Omental fat pad (tissue), 4 donors: ENCODE data around the gene EPAS1. TPM values are rescaled to one million over a fixed set of nuclear protein-coding genes. Genes with fewer than 3 reads are reported as not detected.

Experiments
- ATAC-seq: fragments of 150-250 bp; one replicate; pipeline ENCODE4 v1.9.1; 2016; ENCODE audit warnings: mild to moderate bottlenecking, moderate library complexity; ENCODE audit not compliant: low FRiP score
- DNase-seq: peaks from one replicate; pipeline ENCODE4 v3.0.0-alpha.2; 2019; ENCODE audit warnings: low spot score
- total RNA-seq, 4 donors: library from RNA; depleted of rRNA; stranded (reverse); fragments of >200 nt; gene quantifications; one replicate each; pipeline ENCODE4 v1.1.0, GENCODE V29; 2016
- TF ChIP-seq, protein P1 (sequence below), 3 donors: fragments of 450-650 bp; IDR thresholded peaks; one replicate each; pipeline ENCODE4 v1.5.1; 2016 to 2017; ENCODE audit warnings: antibody characterized with exemption in 3 of 3, mild to moderate bottlenecking in 3 of 3, moderate library complexity in 2 of 3

The EPAS1 gene
- total RNA-seq, 4 donors from 2014 or later = 292 to 980 (median 435) TPM

DNA sequence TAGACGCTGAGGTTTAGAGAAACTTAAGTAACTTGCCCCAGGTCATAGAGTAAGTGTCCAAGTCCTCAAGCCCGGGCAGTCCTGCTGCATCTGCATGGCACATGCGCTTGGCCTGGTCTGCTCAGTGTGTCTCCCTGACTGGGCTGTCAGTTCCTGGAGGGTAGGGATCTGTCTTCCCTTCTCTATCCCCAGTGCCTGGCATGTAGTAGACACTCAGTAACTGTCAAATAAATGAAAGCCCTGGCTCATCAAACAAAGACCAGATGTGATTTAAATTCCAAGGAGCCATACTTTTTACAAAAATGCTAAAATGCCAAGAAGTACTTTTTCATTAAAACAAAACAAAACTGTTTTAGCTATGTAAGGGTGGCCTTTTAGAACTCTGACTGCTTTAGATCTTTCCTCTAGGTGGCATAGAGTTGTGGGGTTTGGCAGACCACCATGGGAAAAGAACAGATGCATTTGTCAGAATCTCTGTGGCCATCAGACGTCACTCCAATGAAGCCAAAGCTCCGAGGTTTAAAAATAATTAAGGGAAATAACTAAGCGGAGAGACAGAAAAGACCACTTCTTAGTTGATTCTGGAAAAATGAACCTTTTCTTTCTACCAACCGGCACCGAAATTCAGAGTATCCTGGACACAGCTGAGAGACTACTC is 34.0 kb downstream of the EPAS1 start:
- TF ChIP-seq, protein P1, sequence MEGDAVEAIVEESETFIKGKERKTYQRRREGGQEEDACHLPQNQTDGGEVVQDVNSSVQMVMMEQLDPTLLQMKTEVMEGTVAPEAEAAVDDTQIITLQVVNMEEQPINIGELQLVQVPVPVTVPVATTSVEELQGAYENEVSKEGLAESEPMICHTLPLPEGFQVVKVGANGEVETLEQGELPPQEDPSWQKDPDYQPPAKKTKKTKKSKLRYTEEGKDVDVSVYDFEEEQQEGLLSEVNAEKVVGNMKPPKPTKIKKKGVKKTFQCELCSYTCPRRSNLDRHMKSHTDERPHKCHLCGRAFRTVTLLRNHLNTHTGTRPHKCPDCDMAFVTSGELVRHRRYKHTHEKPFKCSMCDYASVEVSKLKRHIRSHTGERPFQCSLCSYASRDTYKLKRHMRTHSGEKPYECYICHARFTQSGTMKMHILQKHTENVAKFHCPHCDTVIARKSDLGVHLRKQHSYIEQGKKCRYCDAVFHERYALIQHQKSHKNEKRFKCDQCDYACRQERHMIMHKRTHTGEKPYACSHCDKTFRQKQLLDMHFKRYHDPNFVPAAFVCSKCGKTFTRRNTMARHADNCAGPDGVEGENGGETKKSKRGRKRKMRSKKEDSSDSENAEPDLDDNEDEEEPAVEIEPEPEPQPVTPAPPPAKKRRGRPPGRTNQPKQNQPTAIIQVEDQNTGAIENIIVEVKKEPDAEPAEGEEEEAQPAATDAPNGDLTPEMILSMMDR (IDR thresholded peaks at IDR 0.05) = no peak
- no peak for DNase-seq
- no peak for ATAC-seq

DNA sequence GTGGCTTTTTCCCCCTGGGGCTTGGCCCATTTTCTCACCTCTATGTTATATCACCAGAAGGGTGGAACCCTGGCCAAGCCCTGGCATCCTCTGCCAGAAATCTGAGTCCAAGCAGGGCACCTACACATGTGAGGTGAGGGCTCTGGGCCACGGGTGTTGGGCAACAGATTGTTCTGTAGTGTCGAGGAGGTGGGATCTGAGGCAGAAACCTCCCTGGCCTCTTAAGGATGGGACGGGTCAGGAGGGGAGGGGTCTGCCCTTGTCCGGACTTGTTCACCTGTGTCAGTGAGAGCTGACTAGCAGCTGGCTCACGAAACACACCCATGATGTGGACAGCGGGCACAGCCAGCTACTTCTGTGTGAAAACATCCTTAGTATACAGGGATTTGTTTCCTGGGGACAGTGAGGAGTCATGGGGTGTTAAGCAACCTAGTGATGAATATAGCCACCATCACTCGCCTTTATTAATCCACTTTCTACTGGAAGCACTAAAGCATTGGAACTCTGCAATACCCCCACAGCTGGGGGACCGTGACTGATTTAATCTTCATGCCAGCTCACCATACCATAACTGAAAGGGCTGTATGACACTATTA is 35.6 kb downstream of the EPAS1 start:
- ATAC-seq = peak; percentile 12
- TF ChIP-seq, protein P1 (IDR thresholded peaks at IDR 0.05) = no peak
- no peak for DNase-seq

DNA sequence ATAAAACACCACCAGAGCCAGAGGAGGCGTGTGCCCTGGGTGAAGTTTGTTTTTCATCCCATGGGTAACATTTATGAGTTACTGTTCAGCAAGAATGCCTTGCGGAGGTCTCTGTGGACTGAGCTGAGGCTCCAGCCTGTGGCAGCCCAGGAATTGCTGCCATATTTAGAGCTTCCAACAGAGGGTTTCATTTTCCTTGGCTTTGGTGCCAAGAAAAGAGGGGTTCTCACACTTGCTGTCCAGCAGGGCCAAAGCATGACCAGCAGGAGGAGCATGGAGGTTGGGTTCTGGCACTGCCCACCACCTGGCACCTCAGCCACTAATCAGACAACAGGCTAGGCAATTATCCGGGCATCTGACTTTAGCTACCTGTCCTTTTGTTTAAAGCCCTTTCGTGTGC is 36.7 kb downstream of the EPAS1 start:
- TF ChIP-seq, protein P1 (IDR thresholded peaks at IDR 0.05) = no peak
- ATAC-seq (no peak), DNase-seq (no peak)

DNA sequence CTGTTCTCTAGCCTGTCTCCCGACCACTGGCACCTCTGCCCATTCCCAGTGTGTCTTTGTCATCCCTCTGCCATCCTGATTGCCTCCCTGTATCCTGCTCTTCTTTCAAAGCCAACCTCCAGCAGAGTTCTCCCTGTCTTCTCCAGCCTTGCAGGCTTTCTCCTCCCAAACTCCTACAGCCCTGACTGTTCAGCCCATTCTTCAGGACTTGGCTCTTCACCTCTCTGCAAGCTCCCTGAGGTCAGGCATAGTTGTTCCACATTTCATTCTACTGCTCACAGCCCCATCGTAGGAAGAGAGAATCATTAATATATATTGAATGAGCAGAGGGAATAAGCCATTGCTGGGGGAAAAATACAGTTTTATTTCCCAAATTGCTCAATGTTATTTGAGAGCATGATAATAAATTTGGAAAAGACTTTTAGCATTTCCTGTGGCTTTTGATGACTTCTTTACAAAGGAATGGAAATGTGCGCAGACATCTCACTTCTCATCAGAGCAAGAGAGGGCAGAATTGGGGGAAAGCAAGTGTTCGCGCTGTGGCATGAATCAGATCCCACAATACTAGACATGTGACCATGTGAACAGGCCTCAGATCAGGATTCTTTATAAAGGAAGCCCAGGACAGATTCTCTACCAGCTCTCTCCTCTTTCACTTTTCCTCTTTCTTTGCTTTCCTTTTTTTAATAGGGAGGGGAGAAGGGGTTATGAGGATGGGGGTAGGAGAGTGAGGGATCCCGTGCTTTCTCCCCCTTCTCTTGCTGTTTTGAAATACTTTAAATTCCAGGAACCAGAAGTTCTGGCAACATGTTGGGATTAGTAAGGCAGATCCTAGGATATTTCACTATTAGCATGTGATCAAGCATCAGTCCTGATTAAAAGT is 37.4 kb downstream of the EPAS1 start:
- peak; percentile 72 for ATAC-seq
- TF ChIP-seq, protein P1 (IDR thresholded peaks at IDR 0.05) = no peak
- DNase-seq = no peak

DNA sequence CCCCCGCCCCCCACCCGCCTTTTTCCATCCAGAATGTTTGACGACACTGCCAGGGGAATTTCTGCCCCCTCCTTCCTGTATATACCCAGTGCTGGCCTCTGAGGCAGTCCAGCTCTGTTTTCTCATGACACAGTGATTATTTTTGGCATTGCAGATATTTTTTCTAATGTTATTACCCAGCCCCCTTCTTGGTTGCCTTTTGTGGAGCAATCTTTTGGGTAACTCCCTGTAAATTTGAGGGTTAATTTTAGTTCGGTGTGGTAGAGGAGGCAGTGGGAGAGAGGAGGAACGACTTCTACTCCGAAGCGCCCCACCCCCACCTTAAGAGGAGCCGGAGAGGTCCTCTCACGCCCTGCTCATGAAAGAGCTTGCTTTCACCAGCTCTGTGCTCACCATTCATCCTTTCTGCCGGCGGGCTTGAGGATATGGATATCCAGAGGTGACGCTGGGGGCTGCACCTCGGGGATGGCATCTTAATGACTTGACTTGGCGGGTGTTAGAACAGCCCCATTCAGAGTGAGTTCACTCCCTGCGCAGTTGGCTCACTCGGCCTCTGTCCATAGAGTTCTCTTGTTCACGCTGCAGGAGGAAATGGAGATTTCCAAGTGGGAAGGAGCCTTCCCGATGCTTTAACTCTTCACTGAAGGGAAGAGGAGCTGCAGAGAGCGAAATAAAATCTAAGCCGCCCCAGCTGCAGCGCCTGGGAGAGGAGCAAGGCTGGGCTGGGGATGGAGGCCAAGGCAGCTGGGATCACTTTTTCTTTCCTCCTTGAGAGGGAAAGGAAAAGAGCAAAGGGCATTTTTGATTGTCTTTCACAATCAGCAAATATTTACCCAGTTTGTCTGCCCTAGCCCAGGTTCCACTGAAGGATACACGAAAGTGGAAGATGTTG is 38.4 kb downstream of the EPAS1 start:
- no peak for DNase-seq
- ATAC-seq = peak; percentile 1
- TF ChIP-seq, protein P1 (IDR thresholded peaks at IDR 0.05) = no peak

DNA sequence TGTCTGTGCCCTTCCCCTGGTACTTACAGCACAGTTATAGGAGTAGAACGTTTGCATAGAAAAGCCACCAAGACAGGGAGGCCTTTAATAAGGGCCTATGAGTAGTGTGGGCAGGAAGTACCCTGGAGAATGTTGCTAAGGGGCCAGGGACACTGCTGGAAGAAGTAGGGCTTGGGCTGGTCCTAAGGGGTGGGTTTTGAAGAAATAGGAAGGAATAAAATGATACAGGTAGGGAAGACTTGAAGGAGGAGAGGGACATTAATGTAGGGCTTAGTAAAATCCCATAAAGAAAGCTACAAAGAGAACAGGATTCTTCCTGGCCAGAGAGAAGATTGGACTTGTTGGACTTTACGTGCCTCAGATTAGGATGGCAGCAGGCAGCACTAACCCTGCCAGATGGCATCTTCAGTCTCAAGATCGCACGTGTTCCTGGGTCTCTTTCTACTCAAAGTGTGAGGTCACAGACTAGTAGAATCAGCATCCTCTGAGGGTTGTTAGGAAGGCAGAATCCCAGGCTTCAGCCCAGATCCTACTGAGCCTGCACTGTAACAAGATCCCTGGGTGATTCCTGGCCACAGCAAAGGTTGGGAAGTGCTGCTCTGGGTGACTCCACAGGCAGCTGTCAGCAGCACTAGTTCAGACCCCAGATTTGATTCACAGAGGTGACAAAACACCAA is 39.2 kb downstream of the EPAS1 start:
- TF ChIP-seq, protein P1 (IDR thresholded peaks at IDR 0.05) = no peak
- DNase-seq = no peak
- ATAC-seq = no peak
